Ishikawa (cell line): Measurements from ENCODE around the gene TMEM115.

Experiments
- CEBPB ChIP-seq: IDR thresholded peaks from 2 replicates; pipeline ENCODE4 v1.6.1; 2012
- CREB1 ChIP-seq: IDR thresholded peaks from 2 replicates; pipeline ENCODE4 v1.6.1; 2012; ENCODE audit warnings: low read depth
- EGR1 ChIP-seq: IDR thresholded peaks from 2 replicates; pipeline ENCODE4 v1.6.1; 2012
- EP300 ChIP-seq: IDR thresholded peaks from 2 replicates; pipeline ENCODE4 v1.6.1; 2012; ENCODE audit warnings: borderline replicate concordance
- FOXM1 ChIP-seq: IDR thresholded peaks from 2 replicates; pipeline ENCODE4 v1.6.1; 2012; ENCODE audit warnings: low read depth, borderline replicate concordance
- MAX ChIP-seq: IDR thresholded peaks from 2 replicates; pipeline ENCODE4 v1.6.1; 2012
- NFIC ChIP-seq: IDR thresholded peaks from 2 replicates; pipeline ENCODE4 v1.6.1; 2012
- RAD21 ChIP-seq: IDR thresholded peaks from 2 replicates; pipeline ENCODE4 v1.6.1; 2012; ENCODE audit warnings: low read depth
- REST ChIP-seq: IDR thresholded peaks from 2 replicates; pipeline ENCODE4 v1.6.1; 2012; ENCODE audit warnings: low read depth, mild to moderate bottlenecking
- TAF1 ChIP-seq: IDR thresholded peaks from 2 replicates; pipeline ENCODE4 v1.6.1; 2012; ENCODE audit warnings: low read depth, mild to moderate bottlenecking
- TCF12 ChIP-seq: IDR thresholded peaks from 2 replicates; pipeline ENCODE4 v1.6.1; 2012; ENCODE audit warnings: low read depth
- TEAD4 ChIP-seq: IDR thresholded peaks from 2 replicates; pipeline ENCODE4 v1.6.1; 2012
- USF1 ChIP-seq: IDR thresholded peaks from 2 replicates; pipeline ENCODE4 v1.6.1; 2012
- YY1 ChIP-seq: IDR thresholded peaks from 2 replicates; pipeline ENCODE4 v1.6.1; 2012; ENCODE audit warnings: low read depth
- ZBTB7A ChIP-seq: IDR thresholded peaks from 2 replicates; pipeline ENCODE4 v1.6.1; 2012; ENCODE audit warnings: low read depth

TMEM115 gene

GRCh38 chr3:50319894-50320625, 39.3 kb downstream of the TMEM115 start:
- TF ChIP-seq CREB1 (no peak), MAX (no peak)

GRCh38 chr3:50319181-50319893, 40.0 kb downstream of the TMEM115 start:
- TF ChIP-seq MAX, result no peak

GRCh38 chr3:50318615-50319014, 40.7 kb downstream of the TMEM115 start:
- TF ChIP-seq CREB1 (no peak), TCF12 (no peak), TEAD4 (no peak), EGR1 (no peak), USF1 (no peak), YY1 (no peak), RAD21 (no peak), FOXM1 (no peak), REST (no peak), MAX (no peak), EP300 (no peak)

GRCh38 chr3:50318163-50318562, 41.2 kb downstream of the TMEM115 start:
- TF ChIP-seq TAF1, result no peak
- no peak for TF ChIP-seq NFIC
- no peak for TF ChIP-seq USF1
- no peak for TF ChIP-seq TEAD4
- TF ChIP-seq FOXM1, result no peak
- no peak for TF ChIP-seq MAX
- TF ChIP-seq ZBTB7A, result no peak
- TF ChIP-seq EP300, result no peak
- TF ChIP-seq CREB1, result no peak
- no peak for TF ChIP-seq EGR1
- no peak for TF ChIP-seq RAD21
- TF ChIP-seq TCF12, result no peak
- TF ChIP-seq CEBPB, result no peak
- no peak for TF ChIP-seq REST
- TF ChIP-seq YY1, result no peak

- TF ChIP-seq NFIC (peak; percentile 81), EP300 (no peak), REST (no peak)
Measured at GRCh38 chr3:50317300-50317699, 42.0 kb downstream of the TMEM115 start.
